ENCODE results near the gene KCNN3.

The KCNN3 gene

DNA sequence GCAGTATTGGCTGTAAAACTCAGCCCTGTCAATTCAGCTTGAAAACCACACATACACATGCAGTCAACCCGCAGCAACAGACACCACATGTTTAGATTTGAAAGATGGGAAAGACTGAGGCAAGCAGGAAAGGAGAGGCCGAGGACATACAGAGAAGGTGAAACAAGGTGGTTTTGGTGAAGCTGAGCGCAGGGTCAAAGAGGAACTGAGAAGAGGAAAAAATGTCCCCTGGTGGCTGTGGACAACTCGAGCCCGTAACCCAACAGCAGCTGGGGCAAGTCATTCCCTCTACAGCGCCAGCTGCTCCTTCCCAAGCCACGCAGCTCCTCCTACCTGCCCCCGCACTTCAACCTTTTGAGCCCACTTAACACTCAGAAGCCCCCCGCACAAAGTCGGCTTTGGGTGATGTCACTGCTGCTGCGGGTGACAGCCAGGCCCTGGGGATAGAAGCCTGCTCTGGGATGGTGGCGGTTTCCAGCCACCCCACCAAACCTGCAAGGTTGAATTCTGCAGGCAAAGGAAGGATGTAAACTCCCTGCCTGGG is 63.0 kb downstream of the KCNN3 start:
- no peaks in the 10 kb centered on the region for H3K36me3 ChIP-seq
- TF ChIP-seq, protein P1, sequence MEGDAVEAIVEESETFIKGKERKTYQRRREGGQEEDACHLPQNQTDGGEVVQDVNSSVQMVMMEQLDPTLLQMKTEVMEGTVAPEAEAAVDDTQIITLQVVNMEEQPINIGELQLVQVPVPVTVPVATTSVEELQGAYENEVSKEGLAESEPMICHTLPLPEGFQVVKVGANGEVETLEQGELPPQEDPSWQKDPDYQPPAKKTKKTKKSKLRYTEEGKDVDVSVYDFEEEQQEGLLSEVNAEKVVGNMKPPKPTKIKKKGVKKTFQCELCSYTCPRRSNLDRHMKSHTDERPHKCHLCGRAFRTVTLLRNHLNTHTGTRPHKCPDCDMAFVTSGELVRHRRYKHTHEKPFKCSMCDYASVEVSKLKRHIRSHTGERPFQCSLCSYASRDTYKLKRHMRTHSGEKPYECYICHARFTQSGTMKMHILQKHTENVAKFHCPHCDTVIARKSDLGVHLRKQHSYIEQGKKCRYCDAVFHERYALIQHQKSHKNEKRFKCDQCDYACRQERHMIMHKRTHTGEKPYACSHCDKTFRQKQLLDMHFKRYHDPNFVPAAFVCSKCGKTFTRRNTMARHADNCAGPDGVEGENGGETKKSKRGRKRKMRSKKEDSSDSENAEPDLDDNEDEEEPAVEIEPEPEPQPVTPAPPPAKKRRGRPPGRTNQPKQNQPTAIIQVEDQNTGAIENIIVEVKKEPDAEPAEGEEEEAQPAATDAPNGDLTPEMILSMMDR (IDR thresholded peaks at IDR 0.05): no peak

DNA sequence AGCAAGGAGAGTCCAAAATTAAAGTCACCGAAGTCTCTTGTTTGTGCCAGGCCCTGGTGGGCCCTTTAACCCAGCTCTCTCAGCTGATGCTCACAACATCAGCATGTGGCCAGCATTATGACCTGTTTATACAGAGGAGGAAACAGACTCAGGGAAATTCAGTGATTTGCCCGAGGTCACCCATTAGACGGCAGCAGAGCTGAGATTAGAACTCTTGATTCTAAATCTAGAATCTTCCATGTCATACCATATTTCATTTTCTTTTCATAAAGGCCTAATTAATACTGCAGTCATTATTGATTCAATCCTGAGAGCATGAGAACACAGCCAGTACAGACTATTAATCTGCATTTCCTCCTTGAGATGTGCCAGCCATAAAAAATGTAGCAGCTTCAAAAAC is 63.7 kb downstream of the KCNN3 start:
- TF ChIP-seq, protein P1 (IDR thresholded peaks at IDR 0.05): no peak
- Histone ChIP-seq H3K36me3 (no peaks in the 10 kb centered on the region), H3K9me3 (no peaks in the 10 kb centered on the region), H3K4me3 (ENCODE audit: low read depth in 1 of 2, low read length in 1 of 2) (no peak overlapping the region), H3K27me3 (peaks cover 52% of the 10 kb centered on the region), H3K27ac (no peak overlapping the region), H3K4me1 (ENCODE audit: control insufficient read depth in 1 of 2, insufficient read depth in 1 of 2, low read depth in 1 of 2, low read length in 1 of 2) (no peaks in the 10 kb centered on the region)

More for the DNA sequence above, 63.0 kb downstream of the KCNN3 start:
- no peak overlapping the region for H3K4me3 ChIP-seq (ENCODE audit: low read depth in 1 of 2, low read length in 1 of 2)
- no peak overlapping the region for H3K27ac ChIP-seq
- no peaks in the 10 kb centered on the region for H3K9me3 ChIP-seq
- peaks cover 52% of the 10 kb centered on the region for H3K27me3 ChIP-seq
- no peaks in the 10 kb centered on the region for H3K4me1 ChIP-seq (ENCODE audit: control insufficient read depth in 1 of 2, insufficient read depth in 1 of 2, low read depth in 1 of 2, low read length in 1 of 2)

DNA sequence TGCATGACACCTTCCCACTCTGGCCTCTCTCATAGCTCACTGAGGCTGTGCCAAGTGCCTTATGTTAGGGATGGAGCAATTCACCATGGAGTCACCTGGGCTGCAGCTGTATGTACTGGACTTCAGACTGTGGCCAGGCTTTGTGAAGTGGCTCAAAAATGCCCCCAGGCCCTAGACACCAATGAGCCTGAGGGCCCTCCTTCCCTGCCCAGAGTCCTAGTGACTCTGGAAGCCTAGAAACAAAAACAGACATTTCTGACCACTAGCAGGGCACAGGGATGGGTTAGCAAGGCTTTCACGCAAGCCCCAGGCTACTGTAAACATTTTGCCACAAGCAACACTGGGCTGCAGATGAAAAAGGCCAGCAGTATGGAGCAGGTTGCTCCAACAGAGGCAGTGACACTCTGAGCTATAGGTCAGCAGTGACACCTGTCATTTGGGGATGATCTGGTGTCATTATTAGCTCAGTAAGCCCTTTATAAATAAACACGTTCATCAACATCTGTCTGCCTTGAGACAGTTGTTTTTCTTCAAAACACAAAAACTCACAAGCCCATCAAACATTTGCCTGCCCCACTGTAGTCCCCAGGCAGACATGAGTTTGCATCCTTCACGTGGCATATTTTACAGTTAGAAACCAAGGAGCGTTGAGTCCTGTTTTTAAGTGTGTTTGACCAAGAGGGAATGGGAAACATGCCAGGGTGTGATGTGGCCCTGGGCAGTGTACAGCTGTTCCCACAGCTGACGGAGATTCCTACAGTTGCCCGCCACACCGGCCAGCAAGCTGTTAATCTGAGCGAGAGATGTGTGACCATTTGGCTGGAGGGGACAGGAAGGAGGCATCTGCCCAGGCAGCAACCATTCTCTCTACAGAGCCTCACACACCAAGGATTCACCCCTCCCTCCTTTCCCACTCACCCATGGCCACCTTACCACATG is 66.8 kb downstream of the KCNN3 start:
- Histone ChIP-seq H3K27ac (no peak overlapping the region), H3K9me3 (no peaks in the 10 kb centered on the region), H3K36me3 (no peaks in the 10 kb centered on the region), H3K27me3 (peaks cover 47% of the 10 kb centered on the region), H3K4me1 (ENCODE audit: control insufficient read depth in 1 of 2, insufficient read depth in 1 of 2, low read depth in 1 of 2, low read length in 1 of 2) (no peaks in the 10 kb centered on the region), H3K4me3 (ENCODE audit: low read depth in 1 of 2, low read length in 1 of 2) (no peak overlapping the region)
- TF ChIP-seq, protein P1 (IDR thresholded peaks at IDR 0.05): no peak

DNA sequence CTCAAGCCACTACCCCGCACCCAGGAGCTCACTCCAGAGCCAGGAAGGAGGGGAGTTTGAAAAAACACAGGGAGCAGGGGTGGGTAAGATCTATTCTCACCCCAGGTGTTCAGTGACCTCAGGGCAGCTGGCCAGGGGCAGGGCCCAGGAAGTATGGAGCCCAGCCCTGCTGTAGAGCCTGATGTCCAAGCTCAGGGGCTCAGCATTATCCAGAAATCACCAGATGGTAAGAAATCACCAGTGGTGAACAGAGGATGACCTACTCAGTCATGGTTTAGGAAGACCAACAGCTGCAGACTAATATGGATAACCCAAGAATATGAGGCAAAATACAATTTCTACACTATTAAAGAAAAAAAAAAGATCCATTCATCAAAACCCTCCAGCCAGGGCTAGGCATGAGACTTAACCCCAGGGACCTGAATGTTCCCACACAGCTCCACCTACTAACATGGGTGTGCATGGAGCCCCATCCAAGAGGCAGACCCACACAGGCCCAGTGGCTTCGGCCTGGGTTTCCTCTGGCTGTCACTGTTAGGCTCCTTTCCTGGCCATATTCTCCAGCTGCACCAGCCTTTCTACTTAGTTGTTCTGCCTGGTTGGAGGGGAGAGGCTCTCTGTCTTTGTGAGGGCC is 67.6 kb downstream of the KCNN3 start:
- H3K9me3 ChIP-seq: no peaks in the 10 kb centered on the region

DNA sequence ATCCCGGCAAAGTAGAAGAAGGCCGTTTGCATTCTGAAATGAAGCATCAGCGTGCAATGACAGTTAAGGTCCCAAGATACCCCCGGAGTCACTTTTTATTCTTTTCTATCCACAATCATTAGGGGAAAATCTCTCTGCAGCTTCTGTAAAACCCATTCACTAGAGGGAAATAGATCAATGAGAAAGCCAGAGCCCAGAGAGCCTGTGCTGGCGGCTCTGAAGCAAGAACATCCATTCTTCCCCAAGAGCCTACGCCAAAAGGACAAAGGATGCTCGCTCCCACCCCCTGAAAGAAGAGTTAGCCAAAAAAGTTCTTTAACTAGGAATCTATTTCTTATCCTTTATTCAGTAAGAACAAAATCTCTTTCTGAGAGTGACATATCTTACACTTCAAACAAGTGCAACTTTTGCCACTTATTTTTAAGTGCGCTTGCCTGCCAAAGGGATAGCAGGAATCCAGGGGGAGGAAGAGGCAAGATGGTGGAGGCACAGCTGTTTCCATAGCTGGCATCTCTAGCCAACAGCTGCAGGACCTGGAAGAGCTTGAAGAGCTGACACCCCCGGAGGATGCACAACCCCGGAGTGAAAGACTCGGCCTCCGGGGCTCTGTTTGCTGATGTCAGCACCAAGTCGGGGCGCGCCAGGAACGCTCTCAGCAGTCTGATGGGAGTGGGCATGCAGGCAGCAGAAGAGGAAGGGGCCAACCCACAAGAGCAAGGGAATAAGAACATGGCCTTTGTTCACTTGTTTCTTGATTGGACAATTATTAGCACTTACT is 68.7 kb downstream of the KCNN3 start:
- Histone ChIP-seq H3K9me3 (no peaks in the 10 kb centered on the region), H3K27ac (no peak overlapping the region), H3K4me1 (ENCODE audit: control insufficient read depth in 1 of 2, insufficient read depth in 1 of 2, low read depth in 1 of 2, low read length in 1 of 2) (no peaks in the 10 kb centered on the region), H3K36me3 (no peaks in the 10 kb centered on the region), H3K4me3 (ENCODE audit: low read depth in 1 of 2, low read length in 1 of 2) (no peak overlapping the region), H3K27me3 (peaks cover 33% of the 10 kb centered on the region)
- TF ChIP-seq, protein P1 (IDR thresholded peaks at IDR 0.05): no peak

More for the DNA sequence above, 67.6 kb downstream of the KCNN3 start:
- H3K36me3 ChIP-seq: no peaks in the 10 kb centered on the region
- no peak overlapping the region for H3K27ac ChIP-seq
- H3K27me3 ChIP-seq: peaks cover 39% of the 10 kb centered on the region
- H3K4me3 ChIP-seq (ENCODE audit: low read depth in 1 of 2, low read length in 1 of 2): no peak overlapping the region
- no peaks in the 10 kb centered on the region for H3K4me1 ChIP-seq (ENCODE audit: control insufficient read depth in 1 of 2, insufficient read depth in 1 of 2, low read depth in 1 of 2, low read length in 1 of 2)
- TF ChIP-seq, protein P1 (IDR thresholded peaks at IDR 0.05): no peak
